Left colon (tissue), 2 donors: ENCODE measurements around the gene SASS6. TPM values are rescaled to one million over a fixed set of nuclear protein-coding genes. Genes with fewer than 3 reads are reported as not detected.

Source experiments
- ATAC-seq: fragments of 200-7000 bp; cut with Tn5 transposase; one replicate; pipeline ENCODE4 v1.9.1; 2020; ENCODE audit warnings: mild to moderate bottlenecking, moderate library complexity
- DNase-seq, 2 donors: peaks; one replicate each; pipeline ENCODE4 v3.0.0-alpha.2; 2020
- intact Hi-C, 2 donors: fragments of 100-400 bp; cut with DNase I in 1 of 2; cut with micrococcal nuclease in 1 of 2; formaldehyde crosslinking; loops; one replicate each; pipeline versions ENCODE4 v1.11.2 to v1.14.0; 2022; cut with DNase I, micrococcal nuclease
- total RNA-seq, 2 donors: library from RNA; stranded (reverse); fragmentation: NEBNext Ultra II Directional; extraction: Animal tissue kit (Norgen Biotek cat#: 25700); gene quantifications; one replicate each; pipeline ENCODE4 v1.2.1, GENCODE V29; 2021
- donor health status: DM: no; HTN: no; CAD: no.
- donor health status: DM: yes; HTN: yes; CAD: no.

The SASS6 gene
- total RNA-seq, 2 donors from 2014 or later: 2.7 to 3.8 TPM

DNA sequence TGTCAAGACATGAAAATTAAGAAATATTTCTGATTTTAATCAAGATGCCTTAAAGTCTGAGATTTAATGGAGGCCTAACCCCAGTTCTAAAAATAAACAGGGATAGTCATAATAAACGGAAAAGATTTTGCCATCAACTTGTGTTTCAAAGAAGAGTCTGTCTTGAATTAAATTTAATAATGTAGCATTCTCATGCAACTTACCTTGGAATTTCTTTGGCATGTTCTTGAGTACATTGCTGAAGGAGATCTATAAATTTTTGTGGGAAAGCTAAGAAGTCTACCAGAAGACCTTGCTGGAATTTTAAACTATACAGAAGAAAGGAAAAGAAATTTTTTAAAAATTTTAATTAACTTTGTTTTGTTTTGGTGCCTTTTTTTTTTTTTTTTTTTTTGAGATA is 10.6 kb downstream of the SASS6 start:
- ATAC-seq (no peak), DNase-seq (no peak)
- intact Hi-C loops: no loop called here

DNA sequence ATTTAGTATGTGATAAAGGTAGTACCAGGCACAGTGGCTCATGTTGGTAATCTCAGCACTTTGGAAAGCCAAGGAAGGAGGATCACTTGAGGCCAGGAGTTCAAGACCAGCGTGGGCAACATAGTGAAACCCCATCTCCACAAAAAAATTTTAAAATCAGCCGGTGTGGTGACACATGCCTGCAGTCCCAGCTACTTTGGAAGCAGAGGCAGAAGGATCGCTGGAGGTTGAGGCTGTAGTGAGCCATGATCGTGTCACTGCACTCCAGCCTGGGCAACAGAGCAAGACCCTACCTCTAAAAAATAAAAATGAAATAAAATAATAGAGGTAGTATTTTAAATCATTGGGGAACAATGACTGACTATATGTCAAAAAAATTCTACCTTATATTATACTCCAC is 17.2 kb downstream of the SASS6 start:
- no peak for ATAC-seq
- DNase-seq: no peak
- intact Hi-C loops: no loop called here

DNA sequence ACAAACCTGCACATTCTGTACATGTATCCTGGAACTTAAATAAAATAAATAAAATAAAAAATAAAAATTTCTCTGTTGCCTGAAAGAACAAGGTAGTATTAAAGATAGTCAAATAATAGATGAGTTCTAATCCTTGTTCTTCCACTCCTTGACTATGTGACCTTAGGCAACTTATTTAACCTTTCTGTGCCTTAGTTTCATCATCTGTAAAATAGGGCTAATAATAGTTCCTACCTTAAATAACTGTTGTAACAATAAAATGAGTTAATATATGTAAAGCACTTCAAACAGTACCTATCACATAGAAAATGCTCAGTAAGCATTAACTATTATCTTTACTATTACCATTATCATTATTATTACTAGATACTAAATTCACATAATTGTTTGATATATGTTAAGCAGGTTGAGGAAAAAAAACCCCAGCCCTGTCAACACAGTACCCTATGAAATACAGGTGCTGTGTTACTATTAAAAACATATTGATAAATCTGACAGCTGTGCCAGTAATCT is 23.1 kb downstream of the SASS6 start:
- no peak for ATAC-seq
- intact Hi-C loops: no loop called here
- no peak for DNase-seq

DNA sequence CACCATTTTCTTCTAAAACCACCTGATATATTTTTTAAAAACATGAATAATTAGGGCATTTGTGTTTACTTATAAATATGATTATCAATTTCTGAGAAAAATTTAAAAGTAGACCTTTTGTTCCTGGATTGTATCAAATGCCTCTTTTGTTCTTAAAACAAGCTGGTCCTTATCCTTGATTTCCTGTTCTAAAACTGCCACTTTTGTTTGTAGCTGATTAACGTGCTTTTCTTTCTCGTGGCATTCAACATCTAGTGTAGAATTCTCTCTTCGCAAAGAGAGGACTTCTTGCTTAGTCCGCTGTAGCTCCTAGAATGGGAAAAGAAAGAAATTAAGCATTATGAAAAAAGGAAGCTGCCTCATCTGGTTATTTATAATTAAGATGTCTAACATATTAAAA is 25.0 kb downstream of the SASS6 start:
- intact Hi-C loops: no loop called here
- ATAC-seq (no peak), DNase-seq (no peak)

DNA sequence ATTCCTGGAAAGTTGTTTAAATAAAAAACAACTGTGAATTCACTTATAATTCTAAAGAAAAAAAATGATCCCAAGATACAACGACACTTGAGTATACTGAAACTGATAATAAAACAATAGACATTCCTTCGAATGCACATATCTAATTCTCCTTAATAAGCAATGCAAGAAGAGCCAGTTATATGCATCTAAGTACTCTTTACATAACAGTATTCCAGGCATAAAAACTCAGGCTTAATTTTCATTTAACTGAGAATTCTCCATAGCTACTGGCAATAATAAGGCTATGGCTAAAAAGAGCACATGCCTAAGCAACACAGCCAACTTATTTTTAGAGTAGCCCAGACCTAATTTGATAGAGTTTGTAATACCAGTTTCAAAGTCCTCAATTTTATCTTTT is 31.2 kb downstream of the SASS6 start:
- ATAC-seq: no peak
- intact Hi-C loops: no loop called here
- no peak for DNase-seq

DNA sequence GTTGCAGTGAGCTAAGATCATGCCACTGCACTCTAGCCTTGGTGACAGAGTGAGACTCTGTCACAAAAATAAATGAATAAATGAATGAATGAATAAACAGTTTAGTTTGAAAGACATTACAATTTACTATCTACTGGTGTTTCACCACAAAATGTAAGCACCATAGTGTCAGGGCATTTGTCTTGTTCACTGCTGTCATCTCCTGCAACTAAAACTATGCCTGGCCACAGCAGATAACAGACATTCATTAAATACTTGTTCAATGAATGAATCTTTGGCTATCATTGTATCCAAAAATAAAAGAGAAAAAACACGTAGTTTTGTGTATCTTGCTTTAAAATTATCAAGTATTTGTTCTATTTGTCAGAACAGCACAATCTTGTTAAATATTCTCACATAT is 32.5 kb downstream of the SASS6 start:
- DNase-seq (no peak), ATAC-seq (no peak)
- intact Hi-C loops: no loop called here

DNA sequence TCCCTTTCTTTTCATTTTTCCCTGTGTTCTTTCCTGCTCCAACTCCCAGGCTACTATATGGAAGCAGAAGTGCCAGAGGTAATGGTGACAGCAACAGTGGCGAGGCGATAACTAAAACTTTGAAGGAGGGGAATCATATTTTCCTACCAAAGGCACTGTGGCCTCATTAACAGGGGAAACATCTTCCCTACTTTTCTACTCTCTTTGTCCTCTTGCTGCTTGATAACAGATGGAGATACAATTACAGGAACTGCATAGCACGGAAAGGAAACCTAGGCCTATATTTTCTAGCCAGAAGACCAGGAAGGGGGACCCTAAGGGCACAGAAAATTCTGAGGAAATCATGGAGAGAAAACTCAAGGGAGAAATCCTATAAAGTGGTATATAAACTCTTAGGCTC is 42.3 kb downstream of the SASS6 start:
- DNase-seq (no peak), ATAC-seq (no peak)
- intact Hi-C loops: no loop called here

DNA sequence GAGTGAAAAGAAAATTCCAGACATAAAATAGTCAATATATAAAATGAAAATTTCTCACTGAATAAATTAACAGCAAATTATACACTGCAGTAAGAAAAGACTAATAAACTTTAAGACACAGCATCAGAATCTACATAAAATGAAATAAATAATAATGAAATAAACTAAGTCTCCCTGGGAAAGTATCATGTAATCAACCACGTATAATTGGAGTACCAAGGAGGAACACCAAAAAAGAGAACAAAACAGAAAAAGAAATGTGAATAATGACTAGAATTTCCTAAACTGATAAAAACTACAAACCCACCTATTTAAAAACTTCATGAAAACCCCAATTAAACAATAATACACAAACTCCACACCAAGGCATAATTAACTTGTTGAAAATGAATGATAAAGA is 43.6 kb downstream of the SASS6 start:
- DNase-seq: no peak
- ATAC-seq: no peak
- intact Hi-C loops: no loop called here

DNA sequence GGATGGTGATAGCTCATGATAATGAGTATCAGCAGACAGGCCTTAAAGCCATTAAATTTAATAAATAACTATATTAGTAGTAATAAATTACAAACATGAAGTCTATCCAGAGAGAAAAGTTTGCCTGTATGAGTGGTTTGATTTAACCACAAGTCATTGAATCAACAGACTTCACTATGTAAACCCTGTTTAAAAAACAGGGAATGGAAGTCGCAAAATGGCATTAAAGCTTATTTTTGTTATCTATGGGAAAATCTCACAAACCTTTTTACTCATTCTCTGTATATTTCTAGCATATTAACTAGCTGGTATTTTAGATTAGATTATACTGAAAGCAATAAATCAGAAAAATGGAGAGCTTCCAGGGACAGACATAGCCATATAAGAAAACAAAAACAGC is 45.3 kb downstream of the SASS6 start:
- no peak for ATAC-seq
- DNase-seq: no peak
- intact Hi-C loops: no loop called here

DNA sequence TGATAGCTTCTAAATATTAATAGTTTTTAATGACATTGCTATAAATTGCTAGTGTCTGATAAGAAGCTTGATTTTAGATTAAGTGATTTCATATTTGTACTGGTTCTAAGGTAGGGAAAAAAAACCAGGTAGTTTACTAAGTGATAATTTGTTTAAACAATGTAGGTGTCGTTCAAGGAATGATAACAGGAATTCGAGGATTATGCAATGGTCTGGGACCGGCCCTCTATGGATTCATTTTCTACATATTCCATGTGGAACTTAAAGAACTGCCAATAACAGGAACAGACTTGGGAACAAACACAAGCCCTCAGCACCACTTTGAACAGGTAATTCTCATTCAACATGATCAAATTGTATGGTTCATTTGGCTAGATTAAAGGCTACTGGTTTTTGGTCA is 52.4 kb downstream of the SASS6 start:
- intact Hi-C loops: no loop called here
- DNase-seq (no peak), ATAC-seq (no peak)

DNA sequence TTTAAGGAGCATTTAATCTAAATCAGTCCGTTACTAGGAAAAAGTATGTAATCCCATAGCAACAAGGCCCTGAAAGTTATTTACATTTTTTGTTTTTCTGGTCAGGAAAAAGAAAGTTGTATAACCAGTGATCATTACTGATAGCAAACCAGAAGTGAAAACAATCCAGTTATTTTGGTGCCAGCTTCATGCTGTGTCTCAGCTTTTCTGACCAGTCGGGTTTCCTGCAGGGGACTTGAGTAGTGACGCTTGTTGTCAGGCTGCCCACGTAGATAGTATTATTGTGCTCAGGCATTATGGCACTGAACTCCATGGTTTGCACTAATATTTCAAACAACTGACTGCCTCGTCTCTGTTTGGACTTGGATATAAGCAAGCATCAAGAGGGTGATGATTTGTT is 55.2 kb downstream of the SASS6 start:
- intact Hi-C loops: no loop called here
- DNase-seq (no peak), ATAC-seq (no peak)

DNA sequence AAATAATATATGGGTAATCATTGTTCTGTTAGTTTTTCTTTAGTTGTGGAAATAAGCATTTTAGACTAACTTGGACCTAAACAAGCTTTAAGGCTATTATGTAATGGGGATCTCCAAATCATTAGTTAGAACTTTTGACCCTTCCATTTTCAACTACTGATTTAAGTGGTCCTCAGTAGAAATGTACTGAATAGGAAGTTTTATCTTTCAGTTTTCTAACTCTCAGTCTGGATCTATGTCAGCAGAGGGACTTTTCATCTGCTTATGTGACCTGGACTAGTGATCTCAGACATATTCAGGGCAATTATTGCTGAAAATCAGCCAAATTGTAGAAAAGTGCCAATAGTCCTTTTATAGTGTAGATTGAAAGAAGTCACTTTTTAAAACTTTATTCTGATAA is 56.0 kb downstream of the SASS6 start:
- no peak for ATAC-seq
- intact Hi-C loops: no loop called here

DNA sequence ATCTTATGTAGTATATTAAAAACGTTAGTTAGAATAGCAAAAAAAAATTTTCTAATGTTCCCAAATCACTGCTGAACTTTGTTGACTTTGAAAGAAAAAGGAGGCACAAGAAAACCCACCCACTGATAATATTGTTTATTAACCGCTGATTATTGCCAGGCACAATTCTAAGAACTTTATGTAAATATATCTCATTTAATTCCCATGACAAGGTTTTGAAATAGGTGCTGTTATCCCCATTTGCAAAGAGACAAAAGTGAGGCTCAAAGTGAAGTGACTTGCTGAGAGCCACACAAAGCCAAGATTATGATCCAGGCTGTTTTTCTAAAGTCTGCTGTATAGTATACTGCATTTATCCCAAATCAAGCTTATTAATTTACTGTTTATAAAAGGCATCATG is 56.4 kb downstream of the SASS6 start:
- no peak for ATAC-seq
- intact Hi-C loops: no loop called here
- no peak for DNase-seq

More for the DNA sequence above, 56.0 kb downstream of the SASS6 start:
- DNase-seq: no peak

DNA sequence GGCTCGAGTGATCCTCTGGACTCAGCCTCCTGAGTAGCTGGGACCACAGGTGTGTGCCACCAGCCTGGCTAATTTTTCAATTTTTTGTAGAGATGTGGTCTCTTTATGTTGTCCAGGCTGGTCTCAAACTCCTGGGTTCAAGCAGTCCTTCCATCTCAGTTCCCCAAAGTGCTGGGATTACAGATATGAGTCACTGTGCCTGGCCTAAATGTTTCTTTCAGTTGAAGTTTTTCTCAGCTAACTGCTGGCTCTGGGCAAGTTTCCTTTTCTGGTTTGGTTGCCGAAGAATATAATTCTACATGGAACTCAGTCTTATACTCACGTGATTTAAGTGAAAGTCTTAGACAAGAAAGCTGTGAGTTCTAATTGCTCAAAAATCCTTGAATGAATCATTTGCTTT is 57.0 kb downstream of the SASS6 start:
- ATAC-seq (no peak), DNase-seq (no peak)
- intact Hi-C loops: no loop called here

DNA sequence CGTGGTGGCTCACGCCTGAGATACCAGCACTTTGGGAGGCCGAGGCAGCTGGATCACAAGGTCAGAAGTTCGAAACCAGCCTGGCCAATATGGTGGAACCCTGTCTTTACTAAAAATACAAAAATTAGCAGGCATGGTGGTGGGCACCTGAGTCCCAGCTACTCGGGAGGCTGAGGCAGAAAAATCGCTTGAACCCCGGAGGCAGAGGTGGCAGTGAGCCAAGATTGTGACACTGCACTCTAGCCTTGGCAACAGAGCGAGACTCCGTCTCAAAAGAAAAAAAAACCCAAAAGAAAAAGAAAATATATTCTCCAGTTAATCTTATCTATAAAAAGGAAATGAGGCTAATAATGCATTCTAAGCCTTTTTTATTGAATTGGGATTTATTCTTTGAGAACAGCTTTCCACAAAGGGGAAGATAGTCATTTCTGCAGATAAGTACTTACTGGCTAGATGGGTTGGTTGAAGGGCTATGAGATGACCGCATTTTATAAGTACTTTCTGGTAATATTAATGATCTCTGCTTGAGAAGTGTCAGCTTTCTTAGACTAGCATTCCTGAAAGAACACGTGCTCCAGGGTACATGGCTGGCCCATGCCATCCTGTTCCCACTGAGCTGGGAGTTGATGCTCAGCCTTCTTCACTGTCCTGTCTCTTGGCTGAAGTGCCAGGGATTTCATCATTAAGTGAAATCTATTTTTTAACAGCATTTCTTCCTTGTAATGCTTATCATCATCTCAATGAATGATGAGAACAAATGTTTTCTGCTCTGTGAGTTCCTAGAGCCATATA is 57.9 kb downstream of the SASS6 start:
- DNase-seq: no peak
- intact Hi-C loops: no loop called here
- no peak for ATAC-seq

DNA sequence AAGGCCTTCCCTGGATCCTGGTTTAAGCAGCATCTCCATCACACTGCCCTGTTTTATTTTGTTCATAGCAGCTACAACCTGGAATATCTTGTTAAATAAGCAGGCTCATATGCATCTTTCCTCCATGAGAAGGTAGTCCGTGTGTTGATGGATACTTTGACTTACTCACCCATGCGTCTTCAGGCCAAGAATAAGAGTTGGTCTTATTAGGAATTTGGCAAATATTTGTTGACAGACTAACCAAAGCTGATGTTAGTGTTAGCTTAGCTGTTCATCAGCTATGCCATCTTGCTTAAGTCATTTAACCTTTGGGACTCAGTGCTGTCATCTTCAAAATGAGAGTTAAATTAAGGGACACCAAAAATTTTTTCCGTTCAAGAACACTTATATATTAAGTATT is 59.2 kb downstream of the SASS6 start:
- ATAC-seq (no peak), DNase-seq (no peak)
- intact Hi-C loops: no loop called here

DNA sequence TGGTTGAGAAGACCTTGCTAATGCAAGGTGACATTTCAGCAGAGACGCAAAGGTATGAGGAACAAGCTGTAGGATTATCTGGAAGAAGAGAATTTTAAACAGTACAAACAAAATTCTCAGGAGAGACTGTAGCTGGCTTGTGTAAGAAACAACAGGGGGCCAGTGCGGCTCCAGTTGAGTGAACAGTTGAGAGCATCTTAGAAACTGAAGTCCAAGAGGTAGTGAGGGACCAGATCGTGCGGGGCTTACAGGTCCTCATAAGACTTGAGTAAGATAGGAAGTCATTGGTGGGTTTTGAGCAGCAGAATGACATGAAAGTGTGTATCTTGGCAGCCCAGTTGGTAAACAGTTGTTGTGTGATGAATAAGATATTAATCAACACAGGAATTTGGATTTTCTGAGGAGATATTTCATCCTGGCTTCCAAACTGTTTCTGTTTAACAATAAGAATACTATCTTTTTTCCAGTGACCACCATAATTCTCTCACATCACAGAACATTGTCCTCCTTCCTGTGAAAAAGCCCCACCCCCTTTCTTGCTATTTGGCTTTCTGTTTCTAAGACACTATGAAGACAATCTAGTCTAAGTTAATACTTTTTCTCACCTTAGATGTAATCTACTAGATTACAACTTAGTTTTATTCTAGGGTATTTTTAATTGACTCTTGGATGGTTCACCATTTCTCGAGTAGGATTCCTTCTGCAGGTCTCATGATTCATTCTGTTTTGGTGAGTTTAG is 62.4 kb downstream of the SASS6 start:
- DNase-seq (no peak), ATAC-seq (no peak)
- intact Hi-C loops: no loop called here

DNA sequence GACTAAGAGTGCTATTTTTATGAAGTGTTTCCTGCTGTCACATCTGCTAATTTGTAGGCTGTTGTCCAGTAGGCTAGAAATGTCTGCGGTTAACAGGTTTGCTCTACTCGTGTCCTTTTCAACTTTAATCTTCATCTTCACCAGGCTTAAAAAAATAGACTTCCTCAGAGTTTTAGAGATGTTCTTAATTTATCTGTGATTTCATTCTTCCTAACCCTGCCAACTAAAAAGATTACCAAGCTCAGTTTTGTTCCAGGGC is 66.8 kb downstream of the SASS6 start:
- DNase-seq (no peak), ATAC-seq (no peak)
- intact Hi-C loops: no loop called here

DNA sequence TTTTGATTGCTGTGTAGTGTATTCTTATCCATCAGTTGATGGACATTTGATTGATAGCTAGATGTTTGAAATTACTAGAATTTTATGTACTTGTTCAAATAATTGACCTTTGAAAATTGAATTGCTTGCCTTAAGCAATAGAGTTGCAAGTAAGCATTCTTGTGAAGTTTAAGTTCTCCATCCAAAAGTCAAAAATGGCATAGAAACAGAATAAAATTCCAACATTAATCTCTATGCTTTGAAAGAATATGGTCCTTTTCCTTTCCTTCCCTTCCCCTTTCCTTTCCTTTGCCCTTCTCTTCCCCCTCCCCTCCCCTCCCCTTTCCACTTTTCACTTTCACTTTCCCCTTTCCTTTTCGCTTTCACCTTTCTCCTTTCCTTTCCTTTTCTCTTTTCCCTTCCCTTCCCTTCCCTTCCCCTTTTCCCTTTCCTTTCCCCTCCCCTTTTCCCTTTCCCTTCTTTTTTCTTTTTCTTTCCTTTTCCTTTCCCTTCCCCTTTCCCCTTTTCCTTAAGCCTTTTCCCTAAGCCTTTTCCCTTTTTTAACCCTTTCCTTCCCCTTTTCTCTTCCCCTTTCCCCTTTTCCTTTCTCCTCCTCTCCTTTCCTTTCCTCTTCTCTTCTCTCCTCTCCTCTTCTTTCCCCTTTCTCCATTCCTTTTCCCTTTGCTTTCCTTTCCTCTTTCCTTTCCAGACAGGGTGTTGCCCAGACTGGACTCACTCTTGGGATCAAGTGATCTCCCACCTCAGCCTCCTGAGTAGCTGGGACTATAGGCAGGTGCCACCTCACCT is 67.4 kb downstream of the SASS6 start:
- ATAC-seq (peak; percentile 45), DNase-seq (no peak)
- intact Hi-C loops: no loop called here

DNA sequence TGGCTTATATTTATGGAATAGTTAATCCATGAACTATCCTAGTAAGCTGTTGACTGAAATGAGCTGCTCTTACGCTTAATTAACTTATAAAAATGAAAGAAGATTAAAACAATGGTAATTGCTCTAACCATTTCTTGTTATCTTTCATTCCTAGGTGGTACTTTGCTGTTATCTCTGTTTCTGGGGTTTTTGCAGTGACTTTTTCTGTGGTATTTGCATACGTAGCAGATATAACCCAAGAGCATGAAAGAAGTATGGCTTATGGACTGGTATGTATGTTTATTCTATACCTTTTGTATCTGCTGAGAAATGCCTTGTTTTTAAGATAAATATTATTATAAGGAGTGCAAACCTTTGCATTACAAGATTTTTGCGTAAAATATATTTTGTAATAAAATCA is 71.0 kb downstream of the SASS6 start:
- intact Hi-C loops: no loop called here
- DNase-seq (no peak), ATAC-seq (no peak)
